Subcutaneous abdominal adipose tissue (tissue), 5 donors: ENCODE measurements around the gene IGSF21.

ENCODE experiments used
- H3K27ac ChIP-seq: one replicate; pipeline ENCODE4 v1.7.0; 2013; ENCODE audit warnings: low read depth, mild to moderate bottlenecking, inconsistent platforms, low read length, moderate library complexity
- H3K27me3 ChIP-seq, 5 donors: one replicate each; pipeline ENCODE4 v1.7.0; 2013; ENCODE audit warnings: low read length in 5 of 5, inconsistent platforms in 1 of 5; ENCODE audit not compliant: control insufficient read depth in 5 of 5, insufficient read depth in 4 of 5
- H3K36me3 ChIP-seq, 5 donors: one replicate each; pipeline ENCODE4 v1.7.0; 2013; ENCODE audit warnings: low read length in 5 of 5; ENCODE audit not compliant: control insufficient read depth in 5 of 5, insufficient read depth in 5 of 5
- H3K4me1 ChIP-seq, 5 donors: one replicate each; pipeline ENCODE4 v1.7.0; 2013; ENCODE audit warnings: low read length in 5 of 5, mild to moderate bottlenecking in 3 of 5, moderate library complexity in 1 of 5; ENCODE audit not compliant: control insufficient read depth in 5 of 5, insufficient read depth in 5 of 5
- H3K4me3 ChIP-seq, 5 donors: one replicate each; pipeline ENCODE4 v1.7.0; 2013; ENCODE audit warnings: low read length in 5 of 5, low read depth in 1 of 5
- H3K9ac ChIP-seq, 5 donors: one replicate each; pipeline ENCODE4 v1.7.0; 2013; ENCODE audit warnings: low read length in 5 of 5, mild to moderate bottlenecking in 4 of 5, moderate library complexity in 3 of 5
- H3K9me3 ChIP-seq, 5 donors: one replicate each; pipeline ENCODE4 v1.7.0; 2013; ENCODE audit warnings: low read length in 5 of 5; ENCODE audit not compliant: control insufficient read depth in 5 of 5
- donor health status: healthy.
- donor health status: healthy.
- donor health status: healthy.
- donor health status: healthy.
- donor health status: healthy.

The IGSF21 gene

GRCh38 chr1:18170444-18170843 lies 62.8 kb downstream of the IGSF21 start:
- peaks cover 13 to 29% (median 19%) of the 10 kb centered on the region in 5 donors for H3K27me3 ChIP-seq
- no peaks in the 10 kb centered on the region for H3K9me3 ChIP-seq
- no peaks in the 10 kb centered on the region for H3K36me3 ChIP-seq
- H3K4me3 ChIP-seq, result no peak overlapping the region
- H3K27ac ChIP-seq, result no peak overlapping the region
- peaks cover 0 to 7% (median 0%) of the 10 kb centered on the region in 5 donors for H3K4me1 ChIP-seq
- H3K9ac ChIP-seq, result no peak overlapping the region

- H3K9ac ChIP-seq, result no peak overlapping the region
- no peak overlapping the region for H3K4me3 ChIP-seq
- peaks cover 0 to 7% (median 0%) of the 10 kb centered on the region in 5 donors for H3K4me1 ChIP-seq
- H3K27me3 ChIP-seq, result peaks cover 16 to 42% (median 26%) of the 10 kb centered on the region in 5 donors
- H3K9me3 ChIP-seq, result no peaks in the 10 kb centered on the region
- no peaks in the 10 kb centered on the region for H3K36me3 ChIP-seq
- H3K27ac ChIP-seq, result no peak overlapping the region
These were observed 66.4 kb downstream of the IGSF21 start for GRCh38 chr1:18174037-18174436.

- H3K4me1 ChIP-seq, result peaks cover 0 to 7% (median 0%) of the 10 kb centered on the region in 5 donors
- peaks cover 10 to 40% (median 22%) of the 10 kb centered on the region in 5 donors for H3K27me3 ChIP-seq
- no peak overlapping the region for H3K27ac ChIP-seq
- H3K4me3 ChIP-seq, result no peak overlapping the region
- no peaks in the 10 kb centered on the region for H3K36me3 ChIP-seq
- H3K9ac ChIP-seq, result no peak overlapping the region
- H3K9me3 ChIP-seq, result no peaks in the 10 kb centered on the region
These were observed 67.5 kb downstream of the IGSF21 start for GRCh38 chr1:18175051-18175450.

GRCh38 chr1:18175530-18176377 lies 68.2 kb downstream of the IGSF21 start:
- H3K27ac ChIP-seq, result no peak overlapping the region
- no peak overlapping the region for H3K4me3 ChIP-seq
- no peaks in the 10 kb centered on the region for H3K36me3 ChIP-seq
- no peak overlapping the region for H3K9ac ChIP-seq
- no peaks in the 10 kb centered on the region for H3K9me3 ChIP-seq
- peaks cover 10 to 39% (median 21%) of the 10 kb centered on the region in 5 donors for H3K27me3 ChIP-seq
- peaks cover 0 to 7% (median 0%) of the 10 kb centered on the region in 5 donors for H3K4me1 ChIP-seq

- no peak overlapping the region for H3K4me3 ChIP-seq
- no peak overlapping the region for H3K27ac ChIP-seq
- H3K27me3 ChIP-seq, result peaks cover 10 to 34% (median 19%) of the 10 kb centered on the region in 5 donors
- H3K9ac ChIP-seq, result no peak overlapping the region
- no peaks in the 10 kb centered on the region for H3K9me3 ChIP-seq
- H3K36me3 ChIP-seq, result no peaks in the 10 kb centered on the region
- H3K4me1 ChIP-seq, result peaks cover 0 to 7% (median 0%) of the 10 kb centered on the region in 5 donors
These were observed 69.0 kb downstream of the IGSF21 start for GRCh38 chr1:18176619-18177018.

GRCh38 chr1:18178111-18178510 lies 70.5 kb downstream of the IGSF21 start:
- peaks cover 10 to 39% (median 20%) of the 10 kb centered on the region in 5 donors for H3K27me3 ChIP-seq
- no peaks in the 10 kb centered on the region for H3K36me3 ChIP-seq
- peaks cover 0 to 7% (median 0%) of the 10 kb centered on the region in 5 donors for H3K4me1 ChIP-seq
- H3K9ac ChIP-seq, result no peak overlapping the region
- no peak overlapping the region for H3K4me3 ChIP-seq
- no peak overlapping the region for H3K27ac ChIP-seq
- no peaks in the 10 kb centered on the region for H3K9me3 ChIP-seq

GRCh38 chr1:18179009-18179408 lies 71.4 kb downstream of the IGSF21 start:
- Histone ChIP-seq H3K36me3 (no peaks in the 10 kb centered on the region), H3K4me3 (no peak overlapping the region), H3K27me3 (peaks cover 15 to 39% (median 25%) of the 10 kb centered on the region in 5 donors), H3K4me1 (peaks cover 0 to 7% (median 0%) of the 10 kb centered on the region in 5 donors), H3K27ac (no peak overlapping the region), H3K9me3 (no peaks in the 10 kb centered on the region), H3K9ac (no peak overlapping the region)

GRCh38 chr1:18182398-18183160 lies 75.0 kb downstream of the IGSF21 start:
- H3K9ac ChIP-seq, result no peak overlapping the region
- no peaks in the 10 kb centered on the region for H3K36me3 ChIP-seq
- no peak overlapping the region for H3K27ac ChIP-seq
- H3K27me3 ChIP-seq, result peaks cover 9 to 32% (median 30%) of the 10 kb centered on the region in 5 donors
- no peak overlapping the region for H3K4me3 ChIP-seq
- no peaks in the 10 kb centered on the region for H3K9me3 ChIP-seq
- peaks cover 0 to 6% (median 0%) of the 10 kb centered on the region in 5 donors for H3K4me1 ChIP-seq

- H3K36me3 ChIP-seq, result no peaks in the 10 kb centered on the region
- peaks cover 10 to 32% (median 29%) of the 10 kb centered on the region in 5 donors for H3K27me3 ChIP-seq
- no peak overlapping the region for H3K9ac ChIP-seq
- no peak overlapping the region for H3K27ac ChIP-seq
- no peak overlapping the region for H3K4me3 ChIP-seq
- H3K9me3 ChIP-seq, result no peaks in the 10 kb centered on the region
- no peaks in the 10 kb centered on the region for H3K4me1 ChIP-seq
These were observed 75.9 kb downstream of the IGSF21 start for GRCh38 chr1:18183533-18183932.

- H3K9me3 ChIP-seq, result no peaks in the 10 kb centered on the region
- no peak overlapping the region for H3K9ac ChIP-seq
- H3K27me3 ChIP-seq, result peaks cover 16 to 50% (median 37%) of the 10 kb centered on the region in 5 donors
- H3K4me1 ChIP-seq, result no peaks in the 10 kb centered on the region
- H3K4me3 ChIP-seq, result no peak overlapping the region
- no peak overlapping the region for H3K27ac ChIP-seq
- no peaks in the 10 kb centered on the region for H3K36me3 ChIP-seq
These were observed 79.5 kb downstream of the IGSF21 start for GRCh38 chr1:18187054-18187453.
